Measurements from ENCODE around the gene MYO5A. TPM values are rescaled to one million over a fixed set of nuclear protein-coding genes. Genes with fewer than 3 reads are reported as not detected.
"Not testable (repeated sequence)": the region's sequence is repeated elsewhere in the genome, so short reads cannot be mapped to it uniquely, and the experiment has no call there.

The MYO5A gene
- total RNA-seq, 1 donor from 2014 or later, result 41.1 TPM

- TF ChIP-seq CTCF (IDR thresholded peaks at IDR 0.05), result no peak
- no peak overlapping the region for H3K4me3 Mint-ChIP-seq (ENCODE audit: unreplicated experiment)
- no peaks in the 10 kb centered on the region for H3K27me3 Mint-ChIP-seq (ENCODE audit: unreplicated experiment)
- H3K27ac Mint-ChIP-seq (ENCODE audit: unreplicated experiment), result no peak overlapping the region
- no peaks in the 10 kb centered on the region for H3K36me3 Mint-ChIP-seq (ENCODE audit: unreplicated experiment)
- H3K9me3 Mint-ChIP-seq (ENCODE audit: unreplicated experiment), result no peaks in the 10 kb centered on the region
- peaks cover 44% of the 10 kb centered on the region for H3K4me1 Mint-ChIP-seq (ENCODE audit: unreplicated experiment)
- no peak for DNase-seq (ENCODE audit: extremely low spot score, unreplicated experiment)
Observed at GRCh38 chr15:52495125-52495524, 33.6 kb downstream of the MYO5A start.

GRCh38 chr15:52493968-52494367, 34.7 kb downstream of the MYO5A start:
- no peak overlapping the region for H3K27ac Mint-ChIP-seq (ENCODE audit: unreplicated experiment)
- DNase-seq (ENCODE audit: extremely low spot score, unreplicated experiment), result no peak
- TF ChIP-seq CTCF (IDR thresholded peaks at IDR 0.05), result no peak
- no peaks in the 10 kb centered on the region for H3K27me3 Mint-ChIP-seq (ENCODE audit: unreplicated experiment)
- H3K36me3 Mint-ChIP-seq (ENCODE audit: unreplicated experiment), result no peaks in the 10 kb centered on the region
- H3K9me3 Mint-ChIP-seq (ENCODE audit: unreplicated experiment), result no peaks in the 10 kb centered on the region
- no peak overlapping the region for H3K4me3 Mint-ChIP-seq (ENCODE audit: unreplicated experiment)
- H3K4me1 Mint-ChIP-seq (ENCODE audit: unreplicated experiment), result peaks cover 41% of the 10 kb centered on the region

- H3K27me3 Mint-ChIP-seq (ENCODE audit: unreplicated experiment), result no peaks in the 10 kb centered on the region
- no peaks in the 10 kb centered on the region for H3K9me3 Mint-ChIP-seq (ENCODE audit: unreplicated experiment)
- peaks cover 39% of the 10 kb centered on the region for H3K4me1 Mint-ChIP-seq (ENCODE audit: unreplicated experiment)
- H3K36me3 Mint-ChIP-seq (ENCODE audit: unreplicated experiment), result peaks cover 2% of the 10 kb centered on the region
- no peak for DNase-seq (ENCODE audit: extremely low spot score, unreplicated experiment)
- TF ChIP-seq CTCF (IDR thresholded peaks at IDR 0.05), result no peak
- H3K4me3 Mint-ChIP-seq (ENCODE audit: unreplicated experiment), result no peak overlapping the region
- H3K27ac Mint-ChIP-seq (ENCODE audit: unreplicated experiment), result no peak overlapping the region
Observed at GRCh38 chr15:52492132-52492531, 36.5 kb downstream of the MYO5A start.

GRCh38 chr15:52491472-52491871, 37.2 kb downstream of the MYO5A start:
- TF ChIP-seq CTCF (IDR thresholded peaks at IDR 0.05), result no peak
- H3K9me3 Mint-ChIP-seq (ENCODE audit: unreplicated experiment), result no peaks in the 10 kb centered on the region
- peaks cover 2% of the 10 kb centered on the region for H3K36me3 Mint-ChIP-seq (ENCODE audit: unreplicated experiment)
- peaks cover 40% of the 10 kb centered on the region for H3K4me1 Mint-ChIP-seq (ENCODE audit: unreplicated experiment)
- H3K27ac Mint-ChIP-seq (ENCODE audit: unreplicated experiment), result peak overlapping the region; percentile 67
- no peak overlapping the region for H3K4me3 Mint-ChIP-seq (ENCODE audit: unreplicated experiment)
- DNase-seq (ENCODE audit: extremely low spot score, unreplicated experiment), result no peak
- no peaks in the 10 kb centered on the region for H3K27me3 Mint-ChIP-seq (ENCODE audit: unreplicated experiment)

GRCh38 chr15:52489430-52489829, 39.2 kb downstream of the MYO5A start:
- DNase-seq (ENCODE audit: extremely low spot score, unreplicated experiment); H3K4me3 Mint-ChIP-seq (ENCODE audit: unreplicated experiment); H3K27ac Mint-ChIP-seq (ENCODE audit: unreplicated experiment); H3K27me3 Mint-ChIP-seq (ENCODE audit: unreplicated experiment); H3K36me3 Mint-ChIP-seq (ENCODE audit: unreplicated experiment); H3K9me3 Mint-ChIP-seq (ENCODE audit: unreplicated experiment): not testable (repeated sequence)
- peaks cover 53% of the 10 kb centered on the region for H3K4me1 Mint-ChIP-seq (ENCODE audit: unreplicated experiment)

- Mint-ChIP-seq H3K4me3 (ENCODE audit: unreplicated experiment) (no peak overlapping the region), H3K27ac (ENCODE audit: unreplicated experiment) (no peak overlapping the region), H3K36me3 (ENCODE audit: unreplicated experiment) (peaks cover 2% of the 10 kb centered on the region), H3K9me3 (ENCODE audit: unreplicated experiment) (no peaks in the 10 kb centered on the region), H3K27me3 (ENCODE audit: unreplicated experiment) (no peaks in the 10 kb centered on the region), H3K4me1 (ENCODE audit: unreplicated experiment) (peaks cover 54% of the 10 kb centered on the region)
- DNase-seq (ENCODE audit: extremely low spot score, unreplicated experiment), result no peak
- TF ChIP-seq CTCF (IDR thresholded peaks at IDR 0.05), result no peak
Observed at GRCh38 chr15:52488830-52489229, 39.9 kb downstream of the MYO5A start.

All from osteocyte (in vitro differentiated cells).